ENCODE measurements around the gene APOBEC3C. TPM values are rescaled to one million over a fixed set of nuclear protein-coding genes. Genes with fewer than 3 reads are reported as not detected.
"Not testable (repeated sequence)": the region's sequence is repeated elsewhere in the genome, so short reads cannot be mapped to it uniquely, and the experiment has no call there.

Gene APOBEC3C
- total RNA-seq, 1 donor from 2014 or later = 13.3 TPM

DNA sequence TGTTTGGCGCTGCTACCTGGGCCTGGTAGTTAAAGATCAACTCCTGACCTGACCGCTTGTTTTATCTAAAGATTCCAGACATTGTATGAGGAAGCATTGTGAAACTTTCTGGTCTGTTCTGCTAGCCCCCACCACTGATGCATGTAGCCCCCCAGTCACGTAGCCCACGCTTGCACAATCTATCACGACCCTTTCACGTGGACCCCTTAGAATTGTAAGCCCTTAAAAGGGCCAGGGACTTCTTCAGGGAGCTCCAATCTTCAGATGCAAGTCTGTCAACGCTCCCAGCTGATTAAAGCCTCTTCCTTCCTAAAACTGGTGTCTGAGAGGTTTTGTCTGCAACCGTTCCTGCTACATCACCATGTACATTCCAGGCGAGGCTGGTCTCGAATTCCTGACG is 41.6 kb downstream of the APOBEC3C start:
- no peak for DNase-seq (ENCODE audit: low spot score)

DNA sequence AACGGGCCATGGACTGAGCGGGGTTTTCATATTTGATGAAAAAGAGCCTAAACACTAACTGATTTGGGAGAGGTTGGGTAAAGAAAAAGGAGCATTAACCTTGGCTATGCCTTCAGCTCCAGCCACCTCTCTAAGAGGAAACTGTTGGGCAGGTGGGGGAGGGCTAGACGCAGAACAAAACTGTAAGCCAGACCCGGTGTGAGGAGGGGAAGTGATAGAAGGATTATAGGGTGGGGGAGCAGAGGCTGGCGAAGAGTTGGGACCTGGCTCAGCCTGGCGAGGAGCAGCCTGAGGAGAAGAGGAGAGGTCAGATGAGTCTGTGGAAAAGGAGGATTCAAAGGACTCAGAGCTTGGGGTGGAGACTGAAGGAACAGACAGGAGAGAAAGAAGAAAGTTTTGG is 47.2 kb downstream of the APOBEC3C start:
- DNase-seq (ENCODE audit: low spot score) = not testable (repeated sequence)

DNA sequence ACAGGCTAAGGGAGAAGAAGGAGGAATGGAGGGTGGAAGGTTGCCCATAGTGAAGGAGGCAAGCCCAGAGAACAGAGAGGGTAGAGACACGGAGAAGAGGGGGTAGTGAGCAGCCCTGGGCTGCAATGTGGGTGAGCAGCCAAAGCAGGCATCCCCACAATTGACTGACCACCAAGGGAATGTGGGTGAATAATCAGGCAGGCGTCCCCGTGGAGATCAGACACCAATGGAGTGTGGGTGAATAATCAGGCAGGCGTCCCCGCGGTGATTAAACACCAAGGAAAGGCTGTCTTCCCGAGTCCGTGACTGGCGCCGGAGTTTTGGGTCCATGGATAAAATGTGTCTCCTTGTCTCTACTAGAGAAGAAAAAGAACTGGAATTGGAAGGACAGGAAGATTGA is 47.9 kb downstream of the APOBEC3C start:
- not testable (repeated sequence) for DNase-seq (ENCODE audit: low spot score)

DNA sequence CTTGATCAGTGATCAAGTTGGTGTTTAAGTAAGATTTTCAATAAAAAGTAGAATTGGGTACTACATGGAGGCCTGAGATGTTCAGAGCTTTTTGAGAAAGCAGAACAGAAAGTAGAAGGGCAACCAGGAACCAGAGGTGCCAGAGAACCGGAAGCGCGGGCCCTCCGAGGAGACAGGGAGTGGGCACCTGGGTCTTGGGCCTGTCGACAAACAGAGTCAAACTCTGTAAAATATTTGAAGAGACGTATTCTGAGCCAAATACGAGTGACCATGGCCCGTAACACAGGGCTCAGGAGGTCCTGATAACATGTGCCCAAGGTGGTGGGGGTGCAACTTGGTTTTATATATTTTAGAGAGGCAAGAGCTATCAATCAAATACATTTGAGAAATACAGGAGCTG is 49.8 kb downstream of the APOBEC3C start:
- DNase-seq (ENCODE audit: low spot score) = not testable (repeated sequence)

DNA sequence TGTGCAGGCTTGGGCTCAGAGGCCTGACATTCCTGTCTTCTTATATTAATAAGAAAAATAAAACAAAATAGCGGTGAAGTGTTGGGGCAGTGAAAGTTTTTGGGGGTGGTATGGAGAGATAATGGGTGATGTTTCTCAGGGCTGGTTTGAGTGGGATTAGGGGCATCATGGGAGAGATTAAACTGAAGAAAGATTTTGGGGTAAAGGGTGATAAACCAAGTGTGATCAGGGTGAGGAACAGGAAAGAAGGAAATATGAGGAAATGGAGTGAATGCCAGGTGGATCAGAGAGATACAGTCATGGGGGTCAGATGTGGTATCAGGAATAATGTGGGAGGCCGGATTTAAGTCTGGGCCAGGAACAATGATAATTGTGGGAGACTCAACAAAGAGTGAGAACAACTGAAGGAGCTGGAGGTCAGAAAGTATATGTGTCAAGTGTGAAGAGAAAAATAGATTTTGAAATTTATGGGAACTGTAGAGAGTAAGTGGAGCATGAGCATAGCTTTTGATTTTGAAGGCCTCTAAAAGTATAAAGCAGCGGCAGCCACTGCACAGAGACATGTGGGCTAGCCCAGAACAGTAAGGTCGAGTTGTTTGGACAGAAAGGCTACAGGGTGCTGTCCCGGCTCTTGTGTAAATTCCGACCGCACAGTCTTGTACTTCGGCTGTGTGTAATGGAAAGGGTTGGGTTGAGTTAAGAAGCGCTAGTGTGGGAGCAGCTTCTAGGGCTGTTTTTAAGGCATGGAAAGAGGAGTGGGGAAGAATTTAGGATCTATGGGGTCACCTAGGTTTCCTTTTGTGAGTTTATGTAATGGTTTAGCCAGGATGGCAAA is 52.6 kb downstream of the APOBEC3C start:
- not testable (repeated sequence) for DNase-seq (ENCODE audit: low spot score)

DNA sequence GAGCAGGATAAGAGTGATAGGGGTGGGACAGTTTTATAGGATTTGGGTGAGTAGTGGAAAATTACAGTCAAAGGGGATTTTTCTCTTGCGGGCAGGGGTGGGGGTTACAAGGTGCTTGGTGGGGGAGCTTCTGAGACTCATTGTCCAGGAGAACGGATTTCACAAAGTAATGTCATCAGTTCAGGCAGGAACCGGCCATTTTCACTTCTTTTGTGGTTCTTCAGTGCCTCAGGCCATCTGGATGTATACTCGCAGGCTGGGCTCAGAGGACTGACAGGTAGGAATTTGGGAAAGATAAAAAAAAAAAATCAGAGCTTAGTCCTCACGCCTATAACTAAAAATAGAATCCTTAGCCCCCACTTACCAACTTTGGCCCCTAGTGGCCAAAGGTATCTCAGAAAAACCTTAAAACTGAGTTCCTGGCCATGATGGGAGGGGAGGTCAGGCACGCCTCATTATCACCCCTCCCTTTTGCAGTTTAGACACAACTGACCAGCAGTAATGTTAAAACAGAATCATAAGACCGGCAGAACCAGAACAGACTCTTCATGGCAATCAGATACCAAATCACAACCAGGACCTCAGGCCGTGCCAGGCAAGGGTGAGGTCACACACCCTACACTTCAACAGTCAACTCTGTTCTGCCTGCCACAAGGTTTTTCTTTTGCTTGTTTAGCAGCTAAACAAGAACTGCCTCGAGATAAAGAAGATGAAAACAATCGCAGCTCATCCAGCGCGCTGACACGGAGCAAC is 54.2 kb downstream of the APOBEC3C start:
- no peak for DNase-seq (ENCODE audit: low spot score)

Other genes with a start within 250 kb of the APOBEC3C start
- gene DNAL4, start 220.1 kb upstream of the APOBEC3C start, total RNA-seq = 7.2 TPM
- gene NPTXR, start 170.2 kb upstream of the APOBEC3C start, total RNA-seq = 5.5 TPM
- 57.4 TPM for gene CBX6, start 142.0 kb upstream of the APOBEC3C start, total RNA-seq
- gene APOBEC3A, start 56.6 kb upstream of the APOBEC3C start, total RNA-seq = 17.5 TPM
- gene APOBEC3B, start 31.9 kb upstream of the APOBEC3C start, total RNA-seq = 0.58 TPM
- gene APOBEC3D, start 6.9 kb downstream of the APOBEC3C start, total RNA-seq = 3.2 TPM
- 2.5 TPM for gene APOBEC3F, start 26.6 kb downstream of the APOBEC3C start, total RNA-seq
- 6.4 TPM for gene APOBEC3G, start 63.0 kb downstream of the APOBEC3C start, total RNA-seq
- not detected for gene APOBEC3H, start 83.0 kb downstream of the APOBEC3C start, total RNA-seq
- gene CBX7, start 138.4 kb downstream of the APOBEC3C start, total RNA-seq = 30.8 TPM
- 38.0 TPM for gene PDGFB, start 230.7 kb downstream of the APOBEC3C start, total RNA-seq